HG03442 (cell line): ENCODE data around the gene LAMC2.

Experiments
- ATAC-seq: cut with Tn5 transposase; IDR thresholded peaks from one replicate; pipeline ENCODE4 v1.9.1; 2021; ENCODE audit warnings: mild to moderate bottlenecking, moderate library complexity; ENCODE audit not compliant: unreplicated experiment

The LAMC2 gene

GRCh38 chr1:183212870-183213269, 26.8 kb downstream of the LAMC2 start:
- no peak for ATAC-seq

- ATAC-seq, result no peak
These were observed 28.2 kb downstream of the LAMC2 start for GRCh38 chr1:183214021-183214970.

DNA sequence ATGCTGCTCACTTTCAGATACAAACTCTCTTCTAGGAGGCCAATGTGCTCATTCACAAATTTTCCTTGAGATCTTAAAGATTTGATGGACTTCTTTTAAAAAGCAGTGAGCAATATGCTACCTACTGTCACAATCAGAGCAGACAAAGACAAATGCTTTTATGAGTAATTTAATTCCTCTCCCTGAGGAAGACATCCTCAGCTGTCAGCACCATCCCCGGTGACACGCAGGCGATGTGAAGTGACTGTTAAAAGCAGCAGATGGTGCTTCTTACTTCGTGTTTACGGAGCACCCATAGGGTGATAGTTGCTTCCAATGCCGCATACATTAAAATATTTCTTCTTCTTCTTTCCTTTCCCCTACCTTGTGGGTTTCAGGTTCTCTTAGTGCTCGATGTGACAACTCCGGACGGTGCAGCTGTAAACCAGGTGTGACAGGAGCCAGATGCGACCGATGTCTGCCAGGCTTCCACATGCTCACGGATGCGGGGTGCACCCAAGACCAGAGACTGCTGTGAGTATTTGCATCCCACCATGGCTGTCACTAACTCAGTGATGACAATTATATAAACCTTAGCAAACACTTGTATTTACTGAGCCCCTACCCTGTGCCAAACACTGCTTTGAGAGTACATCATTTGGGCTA, 29.1 kb downstream of the LAMC2 start:
- no peak for ATAC-seq

- ATAC-seq, result no peak
These were observed 29.9 kb downstream of the LAMC2 start for GRCh38 chr1:183215936-183216335.

DNA sequence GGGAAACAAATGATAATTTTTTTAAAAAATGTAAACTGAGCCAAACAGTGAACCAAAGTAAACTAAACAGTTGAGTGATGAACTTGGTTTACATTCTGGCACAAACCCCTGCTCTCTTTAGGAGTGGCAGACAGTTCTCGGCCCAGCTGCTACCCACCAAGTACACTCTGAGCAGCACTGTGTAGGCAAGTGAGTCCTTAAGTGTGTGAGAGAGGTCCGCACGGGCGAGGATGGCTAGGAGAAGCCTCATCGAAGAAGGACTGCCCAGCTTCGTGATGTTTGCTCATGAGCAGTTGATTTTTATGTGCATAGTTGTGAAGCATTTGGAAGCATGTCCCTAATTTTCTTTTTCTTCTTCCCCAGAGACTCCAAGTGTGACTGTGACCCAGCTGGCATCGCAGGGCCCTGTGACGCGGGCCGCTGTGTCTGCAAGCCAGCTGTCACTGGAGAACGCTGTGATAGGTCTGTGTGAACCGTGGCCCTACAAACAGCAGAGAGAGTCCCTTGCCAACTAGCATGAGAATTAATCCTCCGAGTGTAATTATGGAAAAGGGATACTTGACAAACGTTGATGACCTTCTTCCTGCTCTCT, 32.1 kb downstream of the LAMC2 start:
- no peak for ATAC-seq

DNA sequence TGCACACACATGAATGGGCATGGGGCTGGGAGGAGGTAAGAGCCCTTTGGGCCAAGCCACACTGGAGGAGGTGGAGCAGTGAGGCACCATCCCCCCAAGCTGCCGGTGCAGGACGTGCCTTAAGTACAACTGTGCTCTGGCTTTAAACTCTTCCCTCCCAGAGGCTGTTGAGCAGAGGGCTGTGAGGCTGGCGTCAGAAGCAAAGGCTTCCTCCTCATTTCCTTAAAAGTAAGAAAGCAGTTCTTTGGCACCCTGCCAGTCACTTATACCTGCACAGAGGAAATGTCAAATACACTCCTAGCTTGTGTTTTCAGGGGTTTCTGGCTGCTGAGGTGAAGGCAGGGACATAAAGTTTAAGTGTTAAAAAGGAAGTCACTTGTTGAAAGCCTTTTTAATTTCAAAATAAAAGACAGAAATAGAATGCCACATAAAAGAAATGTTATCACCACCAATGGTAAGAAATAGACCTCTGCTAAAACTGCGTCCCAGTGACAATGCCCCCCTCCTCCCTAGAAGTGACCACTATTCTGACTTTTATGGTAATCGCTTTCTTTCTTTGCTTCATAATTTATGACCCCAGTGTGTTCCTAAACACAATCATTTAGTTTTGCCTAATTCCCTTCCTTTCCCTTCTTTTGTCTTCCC, 33.0 kb downstream of the LAMC2 start:
- no peak for ATAC-seq

GRCh38 chr1:183219616-183220009, 33.5 kb downstream of the LAMC2 start:
- no peak for ATAC-seq

GRCh38 chr1:183222909-183223308, 36.8 kb downstream of the LAMC2 start:
- no peak for ATAC-seq

DNA sequence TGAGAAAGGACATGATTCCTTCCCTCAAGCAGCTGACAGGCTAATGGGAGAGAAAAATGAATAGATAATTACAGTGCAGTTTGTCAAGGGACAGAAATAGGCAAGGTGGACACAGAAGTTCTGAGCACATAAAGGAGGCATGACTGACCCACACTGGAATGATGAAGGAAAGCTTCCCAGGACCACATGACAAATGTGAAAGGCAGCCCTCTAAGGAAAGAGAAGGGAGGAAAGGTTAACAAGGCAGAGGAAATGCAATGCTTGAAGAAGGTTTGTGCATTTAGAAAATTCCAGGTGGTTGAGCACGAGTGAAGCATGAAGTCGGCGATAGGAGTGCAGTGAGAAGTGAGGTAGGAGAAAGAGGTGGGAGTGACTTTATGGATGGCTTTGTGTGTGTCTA, 37.4 kb downstream of the LAMC2 start:
- ATAC-seq, result no peak

DNA sequence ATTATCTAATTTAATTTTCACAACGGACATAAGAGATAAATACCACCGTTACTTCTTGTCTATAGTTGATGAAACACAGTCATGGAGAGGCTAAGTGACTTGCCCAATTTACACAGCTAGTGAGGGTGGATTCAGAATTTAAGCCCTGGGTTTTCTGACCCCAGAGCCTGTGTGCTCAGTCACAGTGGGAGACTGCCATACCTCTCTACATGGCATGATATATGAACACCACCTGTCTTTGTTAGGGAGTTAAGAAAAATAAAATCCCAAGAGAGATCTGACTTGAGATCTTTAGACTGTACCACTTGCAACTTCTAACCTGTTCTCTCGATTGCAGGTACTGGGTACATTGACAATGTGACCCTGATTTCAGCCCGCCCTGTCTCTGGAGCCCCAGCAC, 40.3 kb downstream of the LAMC2 start:
- ATAC-seq, result no peak

- ATAC-seq, result no peak
These were observed 40.9 kb downstream of the LAMC2 start for GRCh38 chr1:183226963-183227362.

- no peak for ATAC-seq
These were observed 41.6 kb downstream of the LAMC2 start for GRCh38 chr1:183227422-183228346.

DNA sequence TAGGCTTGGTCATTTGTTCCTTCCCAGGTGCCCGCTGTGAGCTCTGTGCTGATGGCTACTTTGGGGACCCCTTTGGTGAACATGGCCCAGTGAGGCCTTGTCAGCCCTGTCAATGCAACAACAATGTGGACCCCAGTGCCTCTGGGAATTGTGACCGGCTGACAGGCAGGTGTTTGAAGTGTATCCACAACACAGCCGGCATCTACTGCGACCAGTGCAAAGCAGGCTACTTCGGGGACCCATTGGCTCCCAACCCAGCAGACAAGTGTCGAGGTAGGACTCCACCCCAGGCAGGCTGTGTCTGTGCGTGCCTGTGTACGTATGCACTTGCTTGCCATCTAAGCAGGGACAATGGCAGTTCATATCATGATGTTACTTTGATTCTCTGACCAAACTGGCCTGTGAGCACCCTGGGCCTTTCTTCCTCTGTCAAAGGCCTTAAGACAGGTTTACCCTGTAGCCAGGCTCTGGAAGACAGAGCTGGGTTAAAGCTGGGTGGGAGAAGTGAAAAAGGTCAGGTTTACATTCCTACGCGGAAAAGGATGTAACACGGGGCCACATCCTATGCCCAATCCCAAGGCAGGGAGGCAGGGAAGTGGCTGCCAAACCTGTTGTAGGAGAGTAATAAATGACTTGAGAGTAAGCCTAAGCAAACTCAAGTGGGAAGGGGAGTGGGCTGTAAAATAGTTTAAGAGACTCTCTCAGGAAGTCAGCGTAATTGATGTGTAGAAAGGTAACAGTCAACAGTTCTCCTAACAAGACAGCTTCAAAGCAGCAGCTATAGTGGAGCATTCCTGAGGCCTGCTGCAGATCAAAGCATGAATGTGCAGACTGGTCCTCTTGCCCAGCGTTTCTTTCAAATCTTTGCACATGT, 42.5 kb downstream of the LAMC2 start:
- ATAC-seq, result no peak

GRCh38 chr1:183230413-183230812, 44.3 kb downstream of the LAMC2 start:
- ATAC-seq, result no peak

GRCh38 chr1:183231545-183231944, 45.5 kb downstream of the LAMC2 start:
- no peak for ATAC-seq

DNA sequence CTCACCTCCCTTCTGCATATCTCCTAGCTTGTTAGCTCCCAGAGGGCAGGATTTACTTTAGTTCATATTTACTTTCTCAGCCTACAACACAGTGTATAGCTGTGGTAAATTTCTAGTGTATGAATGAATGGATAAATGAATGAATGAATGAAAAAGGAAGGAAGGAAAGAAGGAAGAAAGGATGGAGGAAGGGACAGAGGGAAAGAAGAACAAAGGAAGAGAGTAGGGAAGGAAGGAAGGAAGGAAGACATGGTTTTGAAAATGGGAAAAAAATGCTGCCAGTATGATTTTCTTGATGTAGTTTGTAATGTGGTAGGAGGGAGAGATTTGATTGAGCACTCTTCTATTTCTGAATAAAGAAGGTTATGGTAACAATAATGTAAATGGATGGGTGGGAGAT, 47.0 kb downstream of the LAMC2 start:
- no peak for ATAC-seq

DNA sequence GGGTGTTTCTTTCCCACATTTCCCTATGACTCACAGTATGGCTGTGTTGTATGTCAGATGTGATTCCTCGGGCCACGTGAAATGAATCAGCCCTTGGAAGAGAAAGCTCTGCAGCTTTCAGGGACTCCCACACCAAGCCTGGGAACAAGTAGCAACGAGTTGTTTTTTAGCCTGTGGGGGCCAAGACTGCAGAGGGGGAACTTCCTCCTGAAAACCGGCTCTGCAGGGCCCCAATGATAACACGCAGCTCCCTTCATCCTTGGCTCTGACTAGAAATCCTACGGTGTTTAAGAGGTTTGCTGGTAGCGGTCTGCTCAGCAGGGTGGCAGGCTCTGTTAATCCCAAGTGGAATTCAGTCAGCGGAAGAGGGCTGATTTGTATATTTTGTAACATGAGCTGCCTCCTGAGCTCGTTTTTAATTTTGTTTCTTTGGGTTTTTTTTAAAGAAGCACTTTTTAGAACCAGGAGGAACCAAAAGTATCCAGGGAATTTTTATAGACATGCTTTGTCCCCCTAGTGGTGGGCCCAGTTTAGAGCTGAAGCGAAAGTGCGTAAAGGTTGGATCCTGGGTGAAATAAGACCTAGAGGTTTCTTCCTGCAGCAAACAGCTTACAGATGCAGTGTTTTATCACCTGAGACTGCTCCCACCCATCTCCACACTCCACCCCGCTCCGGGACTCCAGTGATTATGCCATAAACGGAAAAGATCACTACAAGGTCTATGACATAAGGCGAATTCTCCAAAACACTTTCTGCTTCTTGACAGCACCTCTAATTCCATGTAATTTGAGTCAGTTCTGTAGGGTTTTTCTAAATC, 48.8 kb downstream of the LAMC2 start:
- no peak for ATAC-seq

DNA sequence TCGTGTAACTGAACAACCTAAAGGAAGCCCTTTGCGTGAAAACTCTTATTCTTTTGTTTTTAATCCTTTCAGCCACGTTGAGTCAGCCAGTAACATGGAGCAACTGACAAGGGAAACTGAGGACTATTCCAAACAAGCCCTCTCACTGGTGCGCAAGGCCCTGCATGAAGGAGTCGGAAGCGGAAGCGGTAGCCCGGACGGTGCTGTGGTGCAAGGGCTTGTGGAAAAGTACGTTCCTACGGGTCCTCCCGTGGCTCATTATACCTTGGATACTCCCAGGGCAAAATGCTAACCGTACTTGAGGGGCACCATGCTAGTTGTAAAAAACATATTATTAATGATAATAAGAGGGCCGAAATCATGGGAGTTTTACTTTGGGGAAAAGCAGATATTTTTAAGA, 49.4 kb downstream of the LAMC2 start:
- no peak for ATAC-seq
